ENCODE data around the gene DOCK7.

DNA sequence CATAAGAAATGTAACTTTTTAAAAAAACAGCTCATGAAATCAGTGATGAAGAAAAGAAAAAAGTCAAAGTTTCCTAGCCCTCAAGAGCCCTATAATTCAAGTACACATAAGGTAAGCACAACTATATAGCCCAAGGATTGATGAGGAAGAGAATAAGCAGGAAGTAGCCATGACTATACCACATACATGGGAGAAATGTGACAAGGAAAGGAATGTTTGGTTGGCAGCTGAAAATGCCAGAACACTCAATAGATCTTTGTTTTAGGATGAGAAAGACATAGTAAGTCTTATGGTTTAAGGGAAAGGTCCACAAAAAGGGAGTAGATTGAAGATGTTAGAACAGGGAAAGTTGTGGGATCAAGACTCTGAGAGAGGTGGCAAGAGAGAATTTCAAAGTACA is 5.7 kb downstream of the DOCK7 start:
- TF ChIP-seq, protein P1, sequence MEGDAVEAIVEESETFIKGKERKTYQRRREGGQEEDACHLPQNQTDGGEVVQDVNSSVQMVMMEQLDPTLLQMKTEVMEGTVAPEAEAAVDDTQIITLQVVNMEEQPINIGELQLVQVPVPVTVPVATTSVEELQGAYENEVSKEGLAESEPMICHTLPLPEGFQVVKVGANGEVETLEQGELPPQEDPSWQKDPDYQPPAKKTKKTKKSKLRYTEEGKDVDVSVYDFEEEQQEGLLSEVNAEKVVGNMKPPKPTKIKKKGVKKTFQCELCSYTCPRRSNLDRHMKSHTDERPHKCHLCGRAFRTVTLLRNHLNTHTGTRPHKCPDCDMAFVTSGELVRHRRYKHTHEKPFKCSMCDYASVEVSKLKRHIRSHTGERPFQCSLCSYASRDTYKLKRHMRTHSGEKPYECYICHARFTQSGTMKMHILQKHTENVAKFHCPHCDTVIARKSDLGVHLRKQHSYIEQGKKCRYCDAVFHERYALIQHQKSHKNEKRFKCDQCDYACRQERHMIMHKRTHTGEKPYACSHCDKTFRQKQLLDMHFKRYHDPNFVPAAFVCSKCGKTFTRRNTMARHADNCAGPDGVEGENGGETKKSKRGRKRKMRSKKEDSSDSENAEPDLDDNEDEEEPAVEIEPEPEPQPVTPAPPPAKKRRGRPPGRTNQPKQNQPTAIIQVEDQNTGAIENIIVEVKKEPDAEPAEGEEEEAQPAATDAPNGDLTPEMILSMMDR (IDR thresholded peaks at IDR 0.05) = no peak
- TF ChIP-seq POLR2A (IDR thresholded peaks at IDR 0.05) = no peak

Measured in body of pancreas (tissue), 4 donors.